GM19372 (cell line): ENCODE data around the gene KBTBD4.

ENCODE experiments used
- ATAC-seq: cut with Tn5 transposase; IDR thresholded peaks from one replicate; pipeline ENCODE4 v1.9.1; 2021; ENCODE audit warnings: mild to moderate bottlenecking, low read depth, moderate library complexity; ENCODE audit not compliant: unreplicated experiment

The KBTBD4 gene

GRCh38 chr11:47578524-47579494 lies at the start of gene KBTBD4, which contains the start of gene NDUFS3:
Gene KBTBD4 (minus strand): TSS chr11:47578970. CDS start chr11:47578951, 19 bp downstream.
Gene NDUFS3 (plus strand): TSS chr11:47579074. CDS start chr11:47579092, 18 bp downstream.
- ATAC-seq: peak; percentile 88

DNA sequence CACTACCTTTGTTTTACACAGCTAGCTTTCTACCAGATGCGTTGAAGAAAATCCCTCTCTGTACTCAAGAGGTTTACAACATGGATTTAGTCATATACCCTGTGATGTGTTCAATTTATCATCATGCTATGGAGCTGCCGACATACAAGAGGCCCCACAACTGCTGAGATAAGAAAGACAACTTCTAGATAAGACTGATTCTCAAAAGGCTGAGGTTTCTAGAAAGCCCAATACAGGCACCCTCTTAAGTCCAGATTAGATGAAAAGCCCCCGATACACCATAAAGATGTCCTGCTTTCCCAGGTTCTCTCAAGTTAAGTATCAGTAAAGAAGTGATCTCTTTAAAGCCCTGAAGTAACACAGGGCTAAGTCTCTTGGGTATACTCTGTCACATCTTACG lies 49.3 kb upstream of the KBTBD4 start:
- no peak for ATAC-seq

GRCh38 chr11:47626234-47626633 lies 47.5 kb upstream of the KBTBD4 start:
- no peak for ATAC-seq

DNA sequence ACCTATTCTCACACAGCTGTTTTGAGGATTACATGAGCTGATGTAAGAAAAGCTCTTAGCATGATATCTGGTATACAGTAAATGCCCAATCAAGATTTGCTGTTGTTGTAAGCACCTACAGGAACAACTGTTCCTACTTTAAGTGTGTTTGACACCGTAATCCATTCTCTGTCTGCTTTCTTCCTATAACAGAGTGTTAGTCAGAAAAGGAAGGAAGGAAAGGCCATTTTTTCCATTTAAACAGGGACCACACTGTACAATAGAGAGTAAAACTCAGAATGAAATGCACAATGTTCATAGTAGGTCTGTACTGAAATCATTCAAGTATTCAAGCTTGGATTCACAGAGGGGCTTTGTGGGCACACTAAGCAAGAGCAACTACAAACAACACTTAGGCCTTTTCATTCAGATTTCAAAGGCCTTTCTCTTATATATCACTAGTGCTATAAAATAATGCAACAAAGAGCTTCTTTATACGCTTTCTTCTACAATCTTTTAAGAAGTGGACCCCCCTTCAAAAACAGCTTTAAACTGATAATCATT lies 42.1 kb upstream of the KBTBD4 start:
- no peak for ATAC-seq

DNA sequence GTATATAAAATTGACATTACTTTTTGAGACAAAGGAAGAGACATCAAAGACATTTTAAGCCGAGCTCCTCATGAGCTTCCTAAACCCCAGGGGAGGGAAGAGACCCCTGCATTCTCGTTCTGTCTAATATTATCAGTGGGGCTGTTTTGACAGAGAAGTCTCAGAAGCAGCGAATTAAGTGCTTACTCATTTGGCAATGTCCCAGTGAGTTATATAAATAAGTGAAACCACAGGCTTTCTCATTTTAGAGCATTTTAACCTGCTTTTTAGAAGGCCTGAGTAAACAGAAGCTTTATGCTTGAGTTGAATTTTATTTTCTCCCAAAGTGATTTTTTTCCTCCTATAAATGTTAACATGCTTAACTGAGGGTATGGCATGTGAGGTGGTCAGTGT lies 38.6 kb upstream of the KBTBD4 start:
- no peak for ATAC-seq

GRCh38 chr11:47616726-47617416 lies 38.1 kb upstream of the KBTBD4 start:
- ATAC-seq: no peak

- ATAC-seq: no peak
These were observed 36.5 kb upstream of the KBTBD4 start for GRCh38 chr11:47615249-47615648.

GRCh38 chr11:47611348-47611794 lies 32.6 kb upstream of the KBTBD4 start:
- no peak for ATAC-seq

DNA sequence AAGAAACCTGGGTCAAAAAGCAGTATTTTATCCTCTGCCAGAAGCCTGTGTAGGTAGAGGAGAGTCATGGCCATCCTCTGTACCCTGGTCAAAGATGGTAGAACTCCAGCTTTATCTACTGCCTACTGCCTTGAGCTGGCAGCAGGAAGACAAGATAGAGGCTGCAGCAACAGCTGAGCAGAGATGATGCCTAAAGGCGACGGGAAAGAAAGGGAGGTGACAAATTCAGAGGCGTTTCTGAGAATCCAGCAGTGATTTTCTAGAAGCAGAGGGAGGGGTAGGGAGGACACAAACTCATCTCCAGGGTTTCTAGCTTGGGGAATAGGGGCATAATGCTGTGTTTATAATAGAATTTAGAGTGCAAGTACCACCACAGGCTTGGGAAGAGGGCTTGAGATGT lies 30.9 kb upstream of the KBTBD4 start:
- ATAC-seq: no peak

DNA sequence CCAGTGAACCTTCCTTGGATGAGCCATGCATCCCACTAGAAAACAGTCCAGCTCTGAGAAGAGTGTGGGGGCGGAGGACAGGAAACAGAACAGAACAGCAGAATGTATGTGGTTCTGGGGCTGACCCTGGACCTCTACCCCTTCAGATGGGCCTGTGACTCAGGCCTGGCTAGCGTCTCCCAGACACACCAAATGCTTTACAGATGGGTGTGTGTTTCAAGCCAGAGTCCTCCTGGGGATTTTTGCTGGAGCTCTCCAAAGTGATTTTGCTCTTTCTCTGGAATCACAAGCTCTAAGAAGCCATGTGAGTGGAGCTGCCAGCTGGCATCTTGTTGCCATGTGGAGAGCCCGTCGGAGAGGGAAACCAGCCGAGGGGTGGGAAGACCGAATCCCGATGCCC lies 28.6 kb upstream of the KBTBD4 start:
- ATAC-seq: no peak

DNA sequence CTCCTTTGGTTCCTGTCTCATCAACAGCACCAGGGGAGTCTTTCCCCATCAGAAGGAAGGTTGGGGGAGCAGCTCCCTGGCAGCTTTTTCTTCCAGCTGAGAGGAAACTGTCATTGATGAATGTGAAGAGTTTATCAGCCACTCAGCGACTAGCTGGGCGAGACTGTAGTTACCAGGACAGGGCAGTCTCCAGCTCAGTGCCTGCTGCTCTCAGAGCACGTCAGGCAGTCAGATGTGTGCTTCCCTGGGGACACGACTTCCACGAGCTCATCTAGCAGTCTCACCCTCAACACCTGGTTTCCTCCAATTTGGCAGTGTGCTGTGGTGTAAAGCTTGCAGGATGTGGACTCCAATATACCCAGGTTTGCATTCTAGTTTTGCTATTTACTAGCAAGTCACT lies 28.0 kb upstream of the KBTBD4 start:
- ATAC-seq: no peak

GRCh38 chr11:47605921-47606320 lies 27.2 kb upstream of the KBTBD4 start:
- ATAC-seq: no peak

DNA sequence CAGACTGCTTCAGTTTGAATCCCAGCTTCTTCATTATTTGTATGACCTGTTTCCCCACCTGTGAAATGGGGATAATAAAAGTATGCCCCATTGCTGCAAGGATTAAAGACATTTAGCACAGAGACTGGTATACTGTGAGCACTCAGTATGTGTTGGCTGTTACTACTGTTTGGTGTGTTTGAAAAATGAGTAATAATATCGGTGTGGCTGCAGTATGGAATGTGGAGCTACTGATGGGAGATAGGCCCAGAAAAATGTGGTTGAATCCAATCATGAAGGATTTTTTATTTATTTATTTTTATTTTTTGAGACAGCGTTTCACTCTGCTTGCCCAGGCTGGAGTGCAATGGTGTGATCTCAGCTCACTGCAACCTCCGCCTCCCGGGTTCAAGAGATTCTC lies 24.5 kb upstream of the KBTBD4 start:
- ATAC-seq: no peak

- ATAC-seq: no peak
These were observed 21.1 kb upstream of the KBTBD4 start for GRCh38 chr11:47599902-47600301.

GRCh38 chr11:47595967-47596366 lies 17.2 kb upstream of the KBTBD4 start:
- ATAC-seq: no peak

DNA sequence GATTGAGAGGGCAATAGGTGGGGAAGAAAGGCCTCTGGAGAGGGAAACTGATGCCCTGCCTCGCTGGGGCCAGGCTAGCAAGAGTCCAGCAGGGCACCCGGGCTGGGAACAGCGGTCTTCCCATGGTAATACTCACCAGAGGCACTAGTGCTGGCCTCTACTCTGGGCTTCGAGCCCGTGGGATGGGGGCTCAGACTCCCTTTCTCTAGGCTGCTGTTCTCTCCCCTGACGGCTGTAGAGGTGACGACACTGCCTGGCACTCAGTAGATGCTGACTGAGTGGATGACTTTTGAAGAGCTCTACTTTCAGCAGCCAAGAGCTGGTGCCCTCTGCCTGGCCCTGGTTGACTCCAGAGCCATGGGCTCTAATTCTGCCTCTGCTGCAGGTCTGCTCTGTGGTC lies 16.3 kb upstream of the KBTBD4 start:
- no peak for ATAC-seq

- ATAC-seq: no peak
These were observed 15.4 kb upstream of the KBTBD4 start, which contains the start of gene C1QTNF4 for GRCh38 chr11:47593934-47594855. Gene C1QTNF4 (minus strand): TSS chr11:47594411. CDS start chr11:47590810, 3,601 bp downstream.

DNA sequence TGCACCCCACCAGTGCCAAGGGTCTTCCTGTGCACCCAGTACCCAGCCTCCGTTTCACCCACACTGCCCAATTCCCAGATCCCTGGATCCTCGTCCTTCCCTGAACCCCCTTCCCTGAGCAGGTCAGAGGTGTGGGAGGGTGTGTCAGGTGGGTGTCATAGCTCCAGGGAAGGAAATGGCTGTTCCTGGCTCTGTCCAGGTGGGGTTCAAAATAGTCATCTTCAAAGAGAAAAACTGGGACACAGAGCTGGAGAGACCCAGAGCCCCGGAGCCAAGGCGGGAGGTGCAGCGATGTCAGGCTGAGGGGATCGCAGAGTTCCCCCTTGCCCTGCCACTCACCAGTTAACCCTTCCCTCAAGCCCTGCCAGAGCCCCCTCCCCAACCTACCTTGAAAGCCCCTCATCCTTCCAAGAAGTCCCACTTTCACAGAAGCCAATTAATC lies 14.7 kb upstream of the KBTBD4 start:
- ATAC-seq: no peak

DNA sequence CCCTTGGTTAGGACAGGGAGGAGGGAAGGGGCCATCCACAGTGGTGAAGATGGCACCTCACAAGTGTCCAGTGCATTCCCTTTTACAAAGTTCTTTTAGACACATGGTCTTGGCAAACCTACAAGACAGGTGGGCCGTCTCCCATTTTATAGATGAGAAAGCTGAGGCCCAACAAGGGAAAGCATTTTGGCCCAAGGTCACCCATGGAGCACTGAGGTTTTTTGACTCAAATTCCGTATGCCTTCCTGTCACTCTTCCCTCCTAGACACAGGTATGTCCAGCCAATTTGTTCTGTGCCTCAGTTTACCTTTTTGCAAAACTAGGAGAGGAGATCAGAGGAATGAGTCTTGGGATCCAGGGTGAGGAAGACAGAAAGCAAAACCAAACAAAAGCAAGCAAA lies 14.2 kb upstream of the KBTBD4 start:
- no peak for ATAC-seq

GRCh38 chr11:47592251-47592650 lies 13.5 kb upstream of the KBTBD4 start:
- no peak for ATAC-seq
